Measurements from ENCODE around the gene TXN.

The TXN gene

GRCh38 chr9:110244616-110245015 lies 11.7 kb downstream of the TXN start:
- TF ChIP-seq CTCF (IDR thresholded peaks at IDR 0.05; ENCODE audit: borderline replicate concordance, control extremely low read depth, extremely low read depth, insufficient read depth, missing control alignments): no peak
- in situ Hi-C loops (cut with MboI; ENCODE audit: low sequenced_read_pairs, unreplicated experiment): no loop called here
- DNase-seq (ENCODE audit: low spot score): no peak

- in situ Hi-C loops (cut with MboI; ENCODE audit: low sequenced_read_pairs, unreplicated experiment): no loop called here
- DNase-seq (ENCODE audit: low spot score): no peak
- no peak for TF ChIP-seq CTCF (IDR thresholded peaks at IDR 0.05; ENCODE audit: borderline replicate concordance, control extremely low read depth, extremely low read depth, insufficient read depth, missing control alignments)
Measured at GRCh38 chr9:110241858-110242321, 14.4 kb downstream of the TXN start.

- in situ Hi-C loops (cut with MboI; ENCODE audit: low sequenced_read_pairs, unreplicated experiment): no loop called here
Measured at GRCh38 chr9:110241260-110241857, 14.9 kb downstream of the TXN start.

GRCh38 chr9:110240198-110240597 lies 16.1 kb downstream of the TXN start:
- in situ Hi-C loops (cut with MboI; ENCODE audit: low sequenced_read_pairs, unreplicated experiment): no loop called here
- TF ChIP-seq CTCF (IDR thresholded peaks at IDR 0.05; ENCODE audit: borderline replicate concordance, control extremely low read depth, extremely low read depth, insufficient read depth, missing control alignments): no peak
- no peak for DNase-seq (ENCODE audit: low spot score)

More at GRCh38 chr9:110241260-110241857, 14.9 kb downstream of the TXN start:
- DNase-seq (ENCODE audit: low spot score): no peak
- no peak for TF ChIP-seq CTCF (IDR thresholded peaks at IDR 0.05; ENCODE audit: borderline replicate concordance, control extremely low read depth, extremely low read depth, insufficient read depth, missing control alignments)

- no peak for DNase-seq (ENCODE audit: low spot score)
- in situ Hi-C loops (cut with MboI; ENCODE audit: low sequenced_read_pairs, unreplicated experiment): no loop called here
- no peak for TF ChIP-seq CTCF (IDR thresholded peaks at IDR 0.05; ENCODE audit: borderline replicate concordance, control extremely low read depth, extremely low read depth, insufficient read depth, missing control alignments)
Measured at GRCh38 chr9:110228321-110228720, 28.0 kb downstream of the TXN start.

- DNase-seq (ENCODE audit: low spot score): no peak
- no peak for TF ChIP-seq CTCF (IDR thresholded peaks at IDR 0.05; ENCODE audit: borderline replicate concordance, control extremely low read depth, extremely low read depth, insufficient read depth, missing control alignments)
- in situ Hi-C loops (cut with MboI; ENCODE audit: low sequenced_read_pairs, unreplicated experiment): loop anchor here (25.0 kb wide), 1 partner anchor 388 kb away; no protein-coding TSS in a partner anchor
Measured at GRCh38 chr9:110224583-110224982, 31.7 kb downstream of the TXN start.
